IPS-NIHi11 (cell line): ENCODE results near the gene AMOT.

Source experiments
- DNase-seq: peaks from one replicate; pipeline ENCODE4 v3.0.0; 2012; ENCODE audit warnings: mixed read lengths, low spot score

The AMOT gene

GRCh38 chrX:112735147-112735546 is 105.5 kb downstream of the AMOT start:
- DNase-seq: no peak

- no peak for DNase-seq
Observed at GRCh38 chrX:112734290-112734689, 106.3 kb downstream of the AMOT start.

- no peak for DNase-seq
Observed at GRCh38 chrX:112731793-112732192, 108.8 kb downstream of the AMOT start.
